CD4-positive, alpha-beta T cell (primary cell): ENCODE data around the gene ZSCAN18. TPM values are rescaled to one million over a fixed set of nuclear protein-coding genes. Genes with fewer than 3 reads are reported as not detected.
A peak's percentile ranks its signal among the peaks of the same experiment; 100 is the strongest.

Source experiments
- ATAC-seq: fragments of 200-7000 bp; cut with Tn5 transposase; one replicate; pipeline ENCODE4 v1.10.0; 2022; ENCODE audit warnings: mild to moderate bottlenecking; ENCODE audit not compliant: poor library complexity
- CTCF ChIA-PET: fragments of 350-600 bp; sonication (Branson Sonifier 250); formaldehyde crosslinking; loops from one replicate; lab custom pipeline; 2021; ENCODE audit warnings: antibody characterized with exemption, inconsistent platforms; lab: Charles Lee
- POLR2A ChIA-PET: fragments of 350-600 bp; sonication (Branson Sonifier 250); formaldehyde crosslinking; loops from one replicate; lab custom pipeline; 2021; ENCODE audit warnings: antibody characterized with exemption, inconsistent platforms; lab: Charles Lee
- DNase-seq, 14 experiments: peaks; one replicate each; pipeline ENCODE4 v3.0.0-alpha.2; 2013 to 2020; ENCODE audit warnings: mixed read lengths in 2 of 14
- H3K27ac ChIP-seq, 2 donors: one replicate each; pipeline versions ENCODE4 v1.5.1 to v1.7.0; 2013; ENCODE audit warnings: low read length in 2 of 2, low read depth in 1 of 2, mild to moderate bottlenecking in 1 of 2
- H3K27me3 ChIP-seq, 2 experiments: 1 replicate in 1 of 2; 2 replicates in 1 of 2; pipeline versions ENCODE4 v1.6.1 to v1.7.0; 2013; ENCODE audit warnings: low read length in 2 of 2, control low read depth in 1 of 2, mild to moderate bottlenecking in 1 of 2, moderate library complexity in 1 of 2; ENCODE audit not compliant: insufficient read depth in 2 of 2, control insufficient read depth in 1 of 2
- H3K36me3 ChIP-seq: one replicate; pipeline ENCODE4 v1.6.1; 2013; ENCODE audit warnings: low read length, control low read depth; ENCODE audit not compliant: insufficient read depth
- H3K4me1 ChIP-seq: one replicate; pipeline ENCODE4 v1.6.1; 2013; ENCODE audit warnings: low read length, control low read depth; ENCODE audit not compliant: insufficient read depth
- H3K4me3 ChIP-seq: one replicate; pipeline ENCODE4 v1.5.1; 2013; ENCODE audit warnings: mild to moderate bottlenecking, low read length, moderate library complexity
- H3K9me3 ChIP-seq, 2 experiments: 1 replicate in 1 of 2; 2 replicates in 1 of 2; pipeline versions ENCODE4 v1.6.1 to v1.7.0; 2013; ENCODE audit warnings: low read length in 2 of 2, mild to moderate bottlenecking in 2 of 2, control low read depth in 1 of 2, moderate library complexity in 1 of 2; ENCODE audit not compliant: control insufficient read depth in 1 of 2, insufficient read depth in 1 of 2
- H3K27ac Mint-ChIP-seq: one replicate; pipeline ENCODE4 v1.8.0; 2020; ENCODE audit warnings: mixed read lengths
- H3K27me3 Mint-ChIP-seq: one replicate; pipeline ENCODE4 v1.8.0; 2021; ENCODE audit warnings: mixed read lengths
- H3K36me3 Mint-ChIP-seq: one replicate; pipeline ENCODE4 v1.8.0; 2021; ENCODE audit warnings: low read depth, mixed read lengths
- H3K4me1 Mint-ChIP-seq: one replicate; pipeline ENCODE4 v1.8.0; 2021; ENCODE audit warnings: low read depth, mixed read lengths
- H3K4me3 Mint-ChIP-seq: one replicate; pipeline ENCODE4 v1.8.0; 2020; ENCODE audit warnings: mild to moderate bottlenecking, mixed read lengths
- H3K9me3 Mint-ChIP-seq: one replicate; pipeline ENCODE4 v1.8.0; 2020; ENCODE audit warnings: mixed read lengths
- CTCF ChIP-seq: fragments of 200-600 bp; IDR thresholded peaks from one replicate; pipeline ENCODE4 v1.8.0; 2022; ENCODE audit warnings: antibody characterized with exemption, mild to moderate bottlenecking
- intact Hi-C, 2 experiments: fragments of 100-400 bp; cut with DNase I in 1 of 2; cut with micrococcal nuclease in 1 of 2; formaldehyde crosslinking; loops; one replicate each; pipeline versions ENCODE4 v1.15.1 to v1.9.0; 2023 to 2025; cut with DNase I, micrococcal nuclease
- total RNA-seq, 174 experiments: library from RNA in 2 of 174; stranded (reverse) in 2 of 174; gene quantifications; one replicate each; pipeline ENCODE4 v1.2.3 and lab custom pipeline; 2021 to 2026

The ZSCAN18 gene
- total RNA-seq, 2 experiments from 2014 or later: 57.1 to 58.8 TPM

GRCh38 chr19:58059671-58060078 lies 38.4 kb downstream of the ZSCAN18 start:
- peak overlapping the region in 1 of 2 donors; percentile 2 for H3K27ac ChIP-seq
- H3K4me3 ChIP-seq: peak overlapping the region; percentile 42
- H3K36me3 ChIP-seq: no peaks in the 10 kb centered on the region
- Mint-ChIP-seq H3K27ac (no peak overlapping the region), H3K27me3 (peaks cover 22% of the 10 kb centered on the region), H3K4me3 (peak overlapping the region; percentile 45), H3K4me1 (peaks cover 6% of the 10 kb centered on the region), H3K9me3 (peaks cover 6% of the 10 kb centered on the region), H3K36me3 (peaks cover 73% of the 10 kb centered on the region)
- TF ChIP-seq CTCF: no peak
- DNase-seq (no peak), ATAC-seq (no peak)
- intact Hi-C loops: no loop called here
- ChIA-PET CTCF (no interaction called here), POLR2A (interaction anchor here (1.0 to 1.5 kb wide), 4 partner anchors 39 to 351 kb away, joined by 3 to 13 read pairs (median 4); partner anchors contain the start of genes ZNF154, ZNF274, ZNF606 and ZSCAN18)
- peaks cover 0 to 18% of the 10 kb centered on the region in 2 experiments for H3K27me3 ChIP-seq
- peaks cover 12% of the 10 kb centered on the region for H3K4me1 ChIP-seq
- peaks cover 75 to 90% of the 10 kb centered on the region in 2 experiments for H3K9me3 ChIP-seq

GRCh38 chr19:58059003-58059670 lies 38.9 kb downstream of the ZSCAN18 start, which contains the start of gene ZNF135:
TSS of gene ZNF135 (plus strand) at chr19:58059282. CDS start at chr19:58060003, 721 bp downstream.
- H3K9me3 Mint-ChIP-seq: peaks cover 8% of the 10 kb centered on the region

GRCh38 chr19:58058467-58058866 lies 39.6 kb downstream of the ZSCAN18 start:
- CTCF ChIA-PET: no interaction called here
- H3K4me1 Mint-ChIP-seq: peaks cover 6% of the 10 kb centered on the region
- H3K27ac Mint-ChIP-seq: peak overlapping the region; percentile 84
- H3K9me3 Mint-ChIP-seq: peaks cover 8% of the 10 kb centered on the region
- intact Hi-C loops: no loop called here
- H3K36me3 Mint-ChIP-seq: peaks cover 66% of the 10 kb centered on the region
- H3K4me3 Mint-ChIP-seq: peak overlapping the region; percentile 87
- POLR2A ChIA-PET: interaction anchor here (0.9 to 1.5 kb wide), 2 partner anchors 56 to 92 kb away, joined by 4 to 13 read pairs; partner anchors contain the start of genes ZNF329 and ZNF606
- Histone ChIP-seq H3K9me3 (peaks cover 78 to 95% of the 10 kb centered on the region in 2 experiments), H3K27me3 (peaks cover 0 to 21% of the 10 kb centered on the region in 2 experiments), H3K4me1 (peaks cover 12% of the 10 kb centered on the region), H3K4me3 (peak overlapping the region; percentile 42), H3K36me3 (no peaks in the 10 kb centered on the region), H3K27ac (no peak overlapping the region)
- ATAC-seq: no peak
- DNase-seq: no peak
- H3K27me3 Mint-ChIP-seq: peaks cover 26% of the 10 kb centered on the region
- no peak for TF ChIP-seq CTCF

More at GRCh38 chr19:58059003-58059670, 38.9 kb downstream of the ZSCAN18 start, which contains the start of gene ZNF135:
- H3K36me3 Mint-ChIP-seq: peaks cover 73% of the 10 kb centered on the region
- no peak for TF ChIP-seq CTCF
- DNase-seq: peak; percentile 22 to 74 (median 50)
- H3K4me3 ChIP-seq: peak within 1 kb of the TSS; percentile 42
- no peaks in the 10 kb centered on the region for H3K36me3 ChIP-seq
- ChIA-PET CTCF (no interaction called here), POLR2A (interaction anchor here (0.9 to 1.5 kb wide), 5 partner anchors 39 to 350 kb away, joined by 3 to 13 read pairs (median 4); partner anchors contain the start of genes ZNF154, ZNF274, ZNF329 and ZNF606)
- H3K27ac Mint-ChIP-seq: peak within 1 kb of the TSS; percentile 84
- peak within 1 kb of the TSS; percentile 87 for H3K4me3 Mint-ChIP-seq
- H3K4me1 Mint-ChIP-seq: peaks cover 6% of the 10 kb centered on the region
- peaks cover 78 to 93% of the 10 kb centered on the region in 2 experiments for H3K9me3 ChIP-seq
- H3K27me3 ChIP-seq: peaks cover 0 to 18% of the 10 kb centered on the region in 2 experiments
- peaks cover 26% of the 10 kb centered on the region for H3K27me3 Mint-ChIP-seq
- intact Hi-C loops: no loop called here
- H3K27ac ChIP-seq: peak within 1 kb of the TSS in 1 of 2 donors; percentile 2
- peaks cover 12% of the 10 kb centered on the region for H3K4me1 ChIP-seq
- peak; percentile 94 for ATAC-seq
